ENCODE measurements around the gene ACMSD. TPM values are rescaled to one million over a fixed set of nuclear protein-coding genes. Genes with fewer than 3 reads are reported as not detected.
A peak's percentile ranks its signal among the peaks of the same experiment; 100 is the strongest.

Gene ACMSD
- total and polyA plus RNA-seq, 5 donors from 2014 or later = not detected

GRCh38 chr2:134919341-134920210 lies 81.2 kb downstream of the ACMSD start:
- H3K4me1 Mint-ChIP-seq = peaks cover 15 to 68% (median 43%) of the 10 kb centered on the region in 4 donors
- Histone ChIP-seq H3K27ac (ENCODE audit: insufficient read depth, low read length, poor library complexity, severe bottlenecking) (peak overlapping the region; percentile 96), H3K27me3 (ENCODE audit: control insufficient read depth, insufficient read depth, low read length) (no peaks in the 10 kb centered on the region), H3K9me3 (ENCODE audit: control insufficient read depth in 2 of 2, low read length in 2 of 2) (no peaks in the 10 kb centered on the region), H3K4me3 (ENCODE audit: low read depth, low read length) (peak overlapping the region; percentile 94), H3K36me3 (ENCODE audit: control insufficient read depth, insufficient read depth, low read length) (peaks cover 14% of the 10 kb centered on the region), H3K4me1 (ENCODE audit: control insufficient read depth, insufficient read depth, low read length, poor library complexity, severe bottlenecking) (peaks cover 58% of the 10 kb centered on the region)
- H3K27ac Mint-ChIP-seq = peak overlapping the region; percentile 95 to 100 (median 99)
- H3K4me3 Mint-ChIP-seq = peak overlapping the region; percentile 92 to 99 (median 94)
- no peak for ATAC-seq (ENCODE audit: low read depth in 2 of 2)
- peaks cover 7% of the 10 kb centered on the region for H3K36me3 Mint-ChIP-seq
- H3K27me3 Mint-ChIP-seq = peaks cover 14% of the 10 kb centered on the region
- peak; percentile 31 to 74 (median 39) for DNase-seq
- no peaks in the 10 kb centered on the region for H3K9me3 Mint-ChIP-seq

GRCh38 chr2:134924912-134925311 lies 86.5 kb downstream of the ACMSD start:
- Histone ChIP-seq H3K4me1 (ENCODE audit: control insufficient read depth, insufficient read depth, low read length, poor library complexity, severe bottlenecking) (peaks cover 81% of the 10 kb centered on the region), H3K36me3 (ENCODE audit: control insufficient read depth, insufficient read depth, low read length) (peaks cover 24% of the 10 kb centered on the region), H3K27me3 (ENCODE audit: control insufficient read depth, insufficient read depth, low read length) (no peaks in the 10 kb centered on the region), H3K4me3 (ENCODE audit: low read depth, low read length) (peak overlapping the region; percentile 49), H3K9me3 (ENCODE audit: control insufficient read depth in 2 of 2, low read length in 2 of 2) (no peaks in the 10 kb centered on the region), H3K27ac (ENCODE audit: insufficient read depth, low read length, poor library complexity, severe bottlenecking) (no peak overlapping the region)
- DNase-seq (no peak), ATAC-seq (ENCODE audit: low read depth in 2 of 2) (no peak)
- Mint-ChIP-seq H3K9me3 (no peaks in the 10 kb centered on the region), H3K4me1 (peaks cover 41 to 85% (median 67%) of the 10 kb centered on the region in 4 donors), H3K36me3 (peaks cover 21% of the 10 kb centered on the region), H3K27ac (no peak overlapping the region), H3K4me3 (peak overlapping the region; percentile 39 to 82 (median 78)), H3K27me3 (no peaks in the 10 kb centered on the region)

- H3K27ac Mint-ChIP-seq = peak overlapping the region in 1 of 3 donors; percentile 29
- H3K36me3 Mint-ChIP-seq = peaks cover 26% of the 10 kb centered on the region
- Histone ChIP-seq H3K36me3 (ENCODE audit: control insufficient read depth, insufficient read depth, low read length) (peaks cover 23% of the 10 kb centered on the region), H3K27ac (ENCODE audit: insufficient read depth, low read length, poor library complexity, severe bottlenecking) (no peak overlapping the region), H3K4me3 (ENCODE audit: low read depth, low read length) (peak overlapping the region; percentile 49), H3K27me3 (ENCODE audit: control insufficient read depth, insufficient read depth, low read length) (no peaks in the 10 kb centered on the region), H3K4me1 (ENCODE audit: control insufficient read depth, insufficient read depth, low read length, poor library complexity, severe bottlenecking) (peaks cover 70% of the 10 kb centered on the region), H3K9me3 (ENCODE audit: control insufficient read depth in 2 of 2, low read length in 2 of 2) (no peaks in the 10 kb centered on the region)
- no peaks in the 10 kb centered on the region for H3K27me3 Mint-ChIP-seq
- ATAC-seq (ENCODE audit: low read depth in 2 of 2) = no peak
- H3K4me3 Mint-ChIP-seq = peak overlapping the region; percentile 59 to 78 (median 73)
- peaks cover 44 to 93% (median 73%) of the 10 kb centered on the region in 4 donors for H3K4me1 Mint-ChIP-seq
- no peak for DNase-seq
- no peaks in the 10 kb centered on the region for H3K9me3 Mint-ChIP-seq
Measured at GRCh38 chr2:134926231-134926931, 88.0 kb downstream of the ACMSD start.

- Mint-ChIP-seq H3K27me3 (no peaks in the 10 kb centered on the region), H3K36me3 (peaks cover 30% of the 10 kb centered on the region), H3K4me3 (peak overlapping the region in 2 of 4 donors; percentile 28 to 32), H3K27ac (no peak overlapping the region), H3K9me3 (no peaks in the 10 kb centered on the region), H3K4me1 (peaks cover 46 to 92% (median 72%) of the 10 kb centered on the region in 4 donors)
- no peak overlapping the region for H3K27ac ChIP-seq (ENCODE audit: insufficient read depth, low read length, poor library complexity, severe bottlenecking)
- H3K4me1 ChIP-seq (ENCODE audit: control insufficient read depth, insufficient read depth, low read length, poor library complexity, severe bottlenecking) = peaks cover 69% of the 10 kb centered on the region
- no peaks in the 10 kb centered on the region for H3K27me3 ChIP-seq (ENCODE audit: control insufficient read depth, insufficient read depth, low read length)
- ATAC-seq (ENCODE audit: low read depth in 2 of 2) (no peak), DNase-seq (no peak)
- H3K9me3 ChIP-seq (ENCODE audit: control insufficient read depth in 2 of 2, low read length in 2 of 2) = no peaks in the 10 kb centered on the region
- peaks cover 23% of the 10 kb centered on the region for H3K36me3 ChIP-seq (ENCODE audit: control insufficient read depth, insufficient read depth, low read length)
- peak overlapping the region; percentile 49 for H3K4me3 ChIP-seq (ENCODE audit: low read depth, low read length)
Measured at GRCh38 chr2:134927195-134927594, 88.8 kb downstream of the ACMSD start.

GRCh38 chr2:134932864-134933526 lies 94.6 kb downstream of the ACMSD start:
- H3K9me3 Mint-ChIP-seq = no peaks in the 10 kb centered on the region
- Histone ChIP-seq H3K27me3 (ENCODE audit: control insufficient read depth, insufficient read depth, low read length) (no peaks in the 10 kb centered on the region), H3K4me1 (ENCODE audit: control insufficient read depth, insufficient read depth, low read length, poor library complexity, severe bottlenecking) (peaks cover 56% of the 10 kb centered on the region), H3K27ac (ENCODE audit: insufficient read depth, low read length, poor library complexity, severe bottlenecking) (no peak overlapping the region), H3K36me3 (ENCODE audit: control insufficient read depth, insufficient read depth, low read length) (peaks cover 26% of the 10 kb centered on the region), H3K9me3 (ENCODE audit: control insufficient read depth in 2 of 2, low read length in 2 of 2) (no peaks in the 10 kb centered on the region), H3K4me3 (ENCODE audit: low read depth, low read length) (no peak overlapping the region)
- ATAC-seq (ENCODE audit: low read depth in 2 of 2) (no peak), DNase-seq (no peak)
- H3K27ac Mint-ChIP-seq = peak overlapping the region; percentile 57 to 92 (median 63)
- no peaks in the 10 kb centered on the region for H3K27me3 Mint-ChIP-seq
- peaks cover 43 to 85% (median 75%) of the 10 kb centered on the region in 4 donors for H3K4me1 Mint-ChIP-seq
- H3K36me3 Mint-ChIP-seq = peaks cover 19% of the 10 kb centered on the region
- H3K4me3 Mint-ChIP-seq = peak overlapping the region; percentile 9 to 68 (median 44)

GRCh38 chr2:134933732-134934131 lies 95.3 kb downstream of the ACMSD start:
- Mint-ChIP-seq H3K36me3 (peaks cover 21% of the 10 kb centered on the region), H3K27ac (no peak overlapping the region), H3K27me3 (no peaks in the 10 kb centered on the region), H3K4me3 (peak overlapping the region in 1 of 4 donors; percentile 54), H3K9me3 (no peaks in the 10 kb centered on the region), H3K4me1 (peaks cover 45 to 86% (median 76%) of the 10 kb centered on the region in 4 donors)
- H3K4me1 ChIP-seq (ENCODE audit: control insufficient read depth, insufficient read depth, low read length, poor library complexity, severe bottlenecking) = peaks cover 55% of the 10 kb centered on the region
- no peaks in the 10 kb centered on the region for H3K9me3 ChIP-seq (ENCODE audit: control insufficient read depth in 2 of 2, low read length in 2 of 2)
- no peaks in the 10 kb centered on the region for H3K27me3 ChIP-seq (ENCODE audit: control insufficient read depth, insufficient read depth, low read length)
- DNase-seq (no peak), ATAC-seq (ENCODE audit: low read depth in 2 of 2) (no peak)
- no peak overlapping the region for H3K4me3 ChIP-seq (ENCODE audit: low read depth, low read length)
- H3K36me3 ChIP-seq (ENCODE audit: control insufficient read depth, insufficient read depth, low read length) = peaks cover 34% of the 10 kb centered on the region
- H3K27ac ChIP-seq (ENCODE audit: insufficient read depth, low read length, poor library complexity, severe bottlenecking) = no peak overlapping the region

- Mint-ChIP-seq H3K27ac (no peak overlapping the region), H3K36me3 (peaks cover 21% of the 10 kb centered on the region), H3K4me1 (peaks cover 45 to 83% (median 75%) of the 10 kb centered on the region in 4 donors), H3K9me3 (no peaks in the 10 kb centered on the region), H3K27me3 (no peaks in the 10 kb centered on the region), H3K4me3 (peak overlapping the region in 1 of 4 donors; percentile 38)
- H3K4me3 ChIP-seq (ENCODE audit: low read depth, low read length) = peak overlapping the region; percentile 1
- no peaks in the 10 kb centered on the region for H3K27me3 ChIP-seq (ENCODE audit: control insufficient read depth, insufficient read depth, low read length)
- DNase-seq (no peak), ATAC-seq (ENCODE audit: low read depth in 2 of 2) (no peak)
- no peaks in the 10 kb centered on the region for H3K9me3 ChIP-seq (ENCODE audit: control insufficient read depth in 2 of 2, low read length in 2 of 2)
- H3K36me3 ChIP-seq (ENCODE audit: control insufficient read depth, insufficient read depth, low read length) = peaks cover 38% of the 10 kb centered on the region
- no peak overlapping the region for H3K27ac ChIP-seq (ENCODE audit: insufficient read depth, low read length, poor library complexity, severe bottlenecking)
- H3K4me1 ChIP-seq (ENCODE audit: control insufficient read depth, insufficient read depth, low read length, poor library complexity, severe bottlenecking) = peaks cover 54% of the 10 kb centered on the region
Measured at GRCh38 chr2:134934150-134934549, 95.7 kb downstream of the ACMSD start.

Measured in CD4-positive, CD25-positive, alpha-beta regulatory T cell (primary cell).